Liver (tissue), 3 donors: ENCODE data around the gene TIMM8B.

Experiments
- EGR1 ChIP-seq, 2 donors: IDR thresholded peaks; 2 replicates each; pipeline ENCODE4 v1.6.1; 2016 to 2018; ENCODE audit warnings: antibody characterized with exemption in 2 of 2, low read depth in 2 of 2
- FOXA1 ChIP-seq: IDR thresholded peaks from 2 replicates; pipeline ENCODE4 v1.6.1; 2016; ENCODE audit warnings: antibody characterized with exemption
- GABPA ChIP-seq, 2 donors: IDR thresholded peaks in 1 of 2; conservative IDR thresholded peaks in 1 of 2; 2 replicates each; pipeline ENCODE4 v1.6.1; 2016; ENCODE audit warnings: antibody characterized with exemption in 2 of 2, mild to moderate bottlenecking in 1 of 2, moderate library complexity in 1 of 2
- JUND ChIP-seq, 2 donors: IDR thresholded peaks; 2 replicates each; pipeline ENCODE4 v1.6.1; 2016; ENCODE audit warnings: antibody characterized with exemption in 2 of 2
- MAX ChIP-seq: IDR thresholded peaks from 2 replicates; pipeline ENCODE4 v1.6.1; 2016; ENCODE audit warnings: antibody characterized with exemption
- NR2F2 ChIP-seq: IDR thresholded peaks from 2 replicates; pipeline ENCODE4 v1.6.1; 2016; ENCODE audit warnings: antibody characterized with exemption
- RAD21 ChIP-seq, 2 donors: IDR thresholded peaks; 2 replicates each; pipeline ENCODE4 v1.6.1; 2016; ENCODE audit warnings: antibody characterized with exemption in 2 of 2, mild to moderate bottlenecking in 2 of 2
- REST ChIP-seq: IDR thresholded peaks from 2 replicates; pipeline ENCODE4 v1.6.1; 2016; ENCODE audit warnings: antibody characterized with exemption, mild to moderate bottlenecking
- RXRA ChIP-seq, 2 donors: IDR thresholded peaks; 2 replicates each; pipeline ENCODE4 v1.6.1; 2017 to 2018; ENCODE audit warnings: antibody characterized with exemption in 2 of 2, mild to moderate bottlenecking in 1 of 2
- SP1 ChIP-seq: IDR thresholded peaks from 2 replicates; pipeline ENCODE4 v1.6.1; 2018; ENCODE audit warnings: antibody characterized with exemption, mild to moderate bottlenecking
- TAF1 ChIP-seq: conservative IDR thresholded peaks from 2 replicates; pipeline ENCODE4 v1.6.1; 2016; ENCODE audit warnings: antibody characterized with exemption, mild to moderate bottlenecking
- YY1 ChIP-seq: IDR thresholded peaks from 2 replicates; pipeline ENCODE4 v1.6.1; 2016; ENCODE audit warnings: antibody characterized with exemption, mild to moderate bottlenecking
- ZBTB33 ChIP-seq: IDR thresholded peaks from 2 replicates; pipeline ENCODE4 v1.6.1; 2016; ENCODE audit warnings: antibody characterized with exemption
- TF ChIP-seq, protein P1 (sequence below): fragments of 150-350 bp; IDR thresholded peaks from 2 replicates; pipeline ENCODE4 v1.5.1; 2017; ENCODE audit warnings: improper control_type of control experiment, low read depth, low read length; ENCODE audit not compliant: missing input control
- donor health status: healthy.
- donor health status: healthy.

DNA sequence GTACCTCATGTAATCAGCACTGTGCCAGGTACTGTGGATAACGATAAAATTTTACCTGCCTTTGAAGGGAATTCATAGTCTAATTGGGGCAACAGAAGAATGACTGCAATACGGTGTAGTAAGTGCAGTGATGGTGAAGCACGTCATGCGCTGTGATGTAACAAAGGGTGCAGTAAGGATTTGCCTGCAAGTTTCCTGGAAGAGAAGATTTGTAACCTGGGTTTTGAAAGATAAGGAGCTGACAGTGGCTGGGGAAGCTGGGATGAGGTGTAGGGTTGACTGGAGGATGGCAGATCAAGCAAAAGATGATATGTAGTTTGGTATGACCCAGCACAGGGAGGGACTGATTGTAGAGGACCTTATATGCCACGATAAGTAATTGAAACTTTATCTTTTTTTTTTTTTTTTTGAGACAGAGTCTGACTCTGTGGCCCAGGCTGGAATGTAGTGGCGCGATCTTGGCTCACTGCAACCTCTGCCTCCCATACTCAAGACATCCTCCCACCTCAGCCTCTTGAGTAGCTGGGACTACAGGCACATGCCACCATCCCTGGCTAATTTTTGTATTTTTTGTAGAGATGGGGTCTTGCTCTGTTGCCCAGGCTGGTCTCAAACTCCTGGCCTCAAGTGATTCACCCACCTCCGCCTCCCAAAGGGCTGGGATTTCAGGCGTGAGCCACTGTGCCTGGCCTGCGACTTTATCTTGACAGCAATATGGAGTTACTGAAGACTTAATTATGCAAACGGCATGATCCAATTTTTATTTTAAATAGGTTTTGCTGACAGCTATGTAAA, 11.4 kb upstream of the TIMM8B start:
- TF ChIP-seq JUND (IDR thresholded peaks at IDR 0.05) = no peak
- TF ChIP-seq EGR1 (IDR thresholded peaks at IDR 0.05; ENCODE audit: low read depth in 2 of 2) = no peak
- TF ChIP-seq, protein P1, sequence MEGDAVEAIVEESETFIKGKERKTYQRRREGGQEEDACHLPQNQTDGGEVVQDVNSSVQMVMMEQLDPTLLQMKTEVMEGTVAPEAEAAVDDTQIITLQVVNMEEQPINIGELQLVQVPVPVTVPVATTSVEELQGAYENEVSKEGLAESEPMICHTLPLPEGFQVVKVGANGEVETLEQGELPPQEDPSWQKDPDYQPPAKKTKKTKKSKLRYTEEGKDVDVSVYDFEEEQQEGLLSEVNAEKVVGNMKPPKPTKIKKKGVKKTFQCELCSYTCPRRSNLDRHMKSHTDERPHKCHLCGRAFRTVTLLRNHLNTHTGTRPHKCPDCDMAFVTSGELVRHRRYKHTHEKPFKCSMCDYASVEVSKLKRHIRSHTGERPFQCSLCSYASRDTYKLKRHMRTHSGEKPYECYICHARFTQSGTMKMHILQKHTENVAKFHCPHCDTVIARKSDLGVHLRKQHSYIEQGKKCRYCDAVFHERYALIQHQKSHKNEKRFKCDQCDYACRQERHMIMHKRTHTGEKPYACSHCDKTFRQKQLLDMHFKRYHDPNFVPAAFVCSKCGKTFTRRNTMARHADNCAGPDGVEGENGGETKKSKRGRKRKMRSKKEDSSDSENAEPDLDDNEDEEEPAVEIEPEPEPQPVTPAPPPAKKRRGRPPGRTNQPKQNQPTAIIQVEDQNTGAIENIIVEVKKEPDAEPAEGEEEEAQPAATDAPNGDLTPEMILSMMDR = no peak
- no peak for TF ChIP-seq GABPA (IDR thresholded peaks at IDR 0.05 in 1 of 2, conservative IDR thresholded peaks at IDR 0.05 in 1 of 2)
- TF ChIP-seq ZBTB33 = no peak
- no peak for TF ChIP-seq FOXA1
- TF ChIP-seq NR2F2 = no peak
- no peak for TF ChIP-seq REST
- TF ChIP-seq YY1 = no peak
- no peak for TF ChIP-seq TAF1
- TF ChIP-seq RAD21 (IDR thresholded peaks at IDR 0.05) = no peak
- TF ChIP-seq MAX = no peak
- no peak for TF ChIP-seq RXRA (IDR thresholded peaks at IDR 0.05)
- no peak for TF ChIP-seq SP1
